Tibial nerve (tissue), 3 donors: ENCODE results near the gene DGKI.

ENCODE experiments used
- CTCF ChIP-seq, 5 experiments: fragments of 200-600 bp in 3 of 5; fragments of 450-650 bp in 2 of 5; sonication (generic) in 3 of 5; IDR thresholded peaks; one replicate each; pipeline ENCODE4 v1.5.1; 2016 to 2019; ENCODE audit warnings: antibody characterized with exemption in 5 of 5, mild to moderate bottlenecking in 3 of 5, moderate library complexity in 2 of 5
- POLR2A ChIP-seq, 2 donors: fragments of 450-650 bp; IDR thresholded peaks; one replicate each; pipeline ENCODE4 v1.6.1; 2017; ENCODE audit warnings: antibody characterized with exemption in 2 of 2, mild to moderate bottlenecking in 2 of 2, moderate library complexity in 2 of 2

- TF ChIP-seq CTCF (IDR thresholded peaks at IDR 0.05) = no peak
- no peak for TF ChIP-seq POLR2A (IDR thresholded peaks at IDR 0.05)
These were observed 253.6 kb downstream of the DGKI start for GRCh38 chr7:137593115-137593711.
